ENCODE measurements around the gene NCAM1. TPM values are rescaled to one million over a fixed set of nuclear protein-coding genes. Genes with fewer than 3 reads are reported as not detected.

Gene NCAM1
- total and polyA plus RNA-seq, 9 of the 15 experiments (the other 6 are each of a cell fraction or from before 2014, with no cell fraction given): 0.09 to 0.23 TPM; not detected in 7

Small RNA genes within 50 kb of the gene (small RNA-seq; reads per million reads assigned to genes)
- gene RNU7-187P: not detected

Data from K562 (cell line).